AG04450 (cell line): ENCODE measurements around the gene CCDC85B. TPM values are rescaled to one million over a fixed set of nuclear protein-coding genes. Genes with fewer than 3 reads are reported as not detected.

ENCODE experiments used
- CTCF ChIA-PET: fragments of 300-600, 350-600 bp; formaldehyde crosslinking; extraction: SDS; loops from one replicate; lab custom pipeline; 2022; ENCODE audit warnings: antibody characterized with exemption, inconsistent platforms; lab: Charles Lee
- POLR2A ChIA-PET: fragments of 350-600 bp; formaldehyde crosslinking; extraction: SDS; loops from one replicate; lab custom pipeline; 2021; ENCODE audit warnings: antibody characterized with exemption, inconsistent platforms; lab: Yijun Ruan, JAX
- DNase-seq: peaks from one replicate; pipeline ENCODE4 v3.0.0-alpha.2; 2011; ENCODE audit warnings: low read depth, low spot score
- H3K27ac ChIP-seq: one replicate; pipeline ENCODE4 v1.5.1; 2012; ENCODE audit warnings: low read depth, low read length, control low read depth
- H3K27me3 ChIP-seq: one replicate; pipeline ENCODE4 v1.6.0; 2012; ENCODE audit warnings: low read length; ENCODE audit not compliant: control insufficient read depth, insufficient read depth
- H3K4me3 ChIP-seq: 2 replicates; pipeline ENCODE4 v1.5.1; 2011; ENCODE audit warnings: mild to moderate bottlenecking, low read depth, low read length, control low read depth
- H3K9me3 ChIP-seq: 2 replicates; pipeline ENCODE4 v1.5.1; 2012; ENCODE audit warnings: low read length; ENCODE audit not compliant: control insufficient read depth, insufficient read depth
- polyA plus RNA-seq: library from polyadenylated mRNA; depleted of rRNA; stranded (reverse); fragments of >200 nt; gene quantifications from 2 replicates; pipeline ENCODE4 v1.2.3, GENCODE V29; 2011
- TF ChIP-seq, protein P1 (sequence below): IDR thresholded peaks from 2 replicates; pipeline ENCODE4 v1.5.1; 2011; ENCODE audit warnings: low read depth, low read length, control low read depth, inconsistent platforms

CCDC85B gene
- polyA plus RNA-seq, 1 experiment = 13.1 TPM

GRCh38 chr11:65919141-65919572 lies 28.7 kb downstream of the CCDC85B start, which contains the start of gene DRAP1:
Gene DRAP1 (plus strand): TSS chr11:65919426. CDS start chr11:65919502, 76 bp downstream.
- TF ChIP-seq, protein P1, sequence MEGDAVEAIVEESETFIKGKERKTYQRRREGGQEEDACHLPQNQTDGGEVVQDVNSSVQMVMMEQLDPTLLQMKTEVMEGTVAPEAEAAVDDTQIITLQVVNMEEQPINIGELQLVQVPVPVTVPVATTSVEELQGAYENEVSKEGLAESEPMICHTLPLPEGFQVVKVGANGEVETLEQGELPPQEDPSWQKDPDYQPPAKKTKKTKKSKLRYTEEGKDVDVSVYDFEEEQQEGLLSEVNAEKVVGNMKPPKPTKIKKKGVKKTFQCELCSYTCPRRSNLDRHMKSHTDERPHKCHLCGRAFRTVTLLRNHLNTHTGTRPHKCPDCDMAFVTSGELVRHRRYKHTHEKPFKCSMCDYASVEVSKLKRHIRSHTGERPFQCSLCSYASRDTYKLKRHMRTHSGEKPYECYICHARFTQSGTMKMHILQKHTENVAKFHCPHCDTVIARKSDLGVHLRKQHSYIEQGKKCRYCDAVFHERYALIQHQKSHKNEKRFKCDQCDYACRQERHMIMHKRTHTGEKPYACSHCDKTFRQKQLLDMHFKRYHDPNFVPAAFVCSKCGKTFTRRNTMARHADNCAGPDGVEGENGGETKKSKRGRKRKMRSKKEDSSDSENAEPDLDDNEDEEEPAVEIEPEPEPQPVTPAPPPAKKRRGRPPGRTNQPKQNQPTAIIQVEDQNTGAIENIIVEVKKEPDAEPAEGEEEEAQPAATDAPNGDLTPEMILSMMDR = no peak
- H3K27me3 ChIP-seq = no peaks in the 10 kb centered on the region
- H3K4me3 ChIP-seq = peak within 1 kb of the TSS; percentile 94
- ChIA-PET POLR2A (interaction anchor here (1.5 to 1.6 kb wide), 2 partner anchors 18 to 22 kb away, joined by 4 to 5 read pairs; partner anchors contain the start of gene FOSL1), CTCF (no interaction called here)
- peak; percentile 93 for DNase-seq
- peak within 1 kb of the TSS; percentile 93 for H3K27ac ChIP-seq
- peaks cover 11% of the 10 kb centered on the region; the same call in 1 of the 2 replicates for H3K9me3 ChIP-seq

DNA sequence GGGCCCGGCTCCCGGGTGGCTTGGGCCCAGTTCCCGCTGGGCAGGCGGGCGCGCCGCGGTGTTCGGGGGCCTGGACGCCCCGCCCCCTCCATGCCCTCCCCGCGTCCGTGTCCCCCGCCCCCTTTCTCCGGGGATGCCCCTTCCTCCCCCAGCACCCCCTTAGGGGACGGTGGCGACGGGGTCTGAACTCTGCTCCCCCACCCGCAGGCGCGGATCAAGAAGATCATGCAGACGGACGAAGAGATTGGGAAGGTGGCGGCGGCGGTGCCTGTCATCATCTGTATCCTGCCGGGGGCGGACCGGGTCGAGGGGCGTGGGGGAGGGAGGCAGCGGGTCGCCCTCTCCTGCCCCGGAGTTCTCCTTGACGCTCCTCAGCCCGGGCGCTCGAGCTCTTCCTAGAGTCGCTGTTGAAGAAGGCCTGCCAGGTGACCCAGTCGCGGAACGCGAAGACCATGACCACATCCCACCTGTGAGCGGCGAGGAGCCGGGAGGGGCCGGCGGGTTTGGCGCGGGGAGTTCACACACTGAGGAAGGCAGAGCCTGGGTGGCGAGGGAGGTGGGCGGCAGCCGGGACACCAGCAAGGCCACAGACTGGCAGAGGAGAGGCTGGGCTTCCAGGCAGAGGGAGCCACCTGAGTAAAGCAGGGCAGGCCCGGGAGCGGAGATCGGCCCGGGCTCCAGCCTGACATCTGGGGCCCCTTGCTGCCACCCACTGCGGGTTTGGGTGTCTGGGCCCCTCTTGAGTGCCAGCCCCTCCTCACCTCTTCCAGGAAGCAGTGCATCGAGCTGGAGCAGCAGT lies 29.3 kb downstream of the CCDC85B start:
- peak overlapping the region; percentile 81 for H3K4me3 ChIP-seq
- ChIA-PET POLR2A (interaction anchor here (1.2 to 1.8 kb wide), 2 partner anchors 29 to 31 kb away, joined by 5 read pairs; partner anchors contain the start of gene CCDC85B), CTCF (interaction anchor here (1.8 kb wide), 1 partner anchor 31 kb away, joined by 8 read pairs; the partner anchor contains the start of gene FIBP)
- peaks cover 11% of the 10 kb centered on the region; the same call in 1 of the 2 replicates for H3K9me3 ChIP-seq
- TF ChIP-seq, protein P1 = no peak
- no peak for DNase-seq
- H3K27me3 ChIP-seq = no peaks in the 10 kb centered on the region
- peak overlapping the region; percentile 47 for H3K27ac ChIP-seq

DNA sequence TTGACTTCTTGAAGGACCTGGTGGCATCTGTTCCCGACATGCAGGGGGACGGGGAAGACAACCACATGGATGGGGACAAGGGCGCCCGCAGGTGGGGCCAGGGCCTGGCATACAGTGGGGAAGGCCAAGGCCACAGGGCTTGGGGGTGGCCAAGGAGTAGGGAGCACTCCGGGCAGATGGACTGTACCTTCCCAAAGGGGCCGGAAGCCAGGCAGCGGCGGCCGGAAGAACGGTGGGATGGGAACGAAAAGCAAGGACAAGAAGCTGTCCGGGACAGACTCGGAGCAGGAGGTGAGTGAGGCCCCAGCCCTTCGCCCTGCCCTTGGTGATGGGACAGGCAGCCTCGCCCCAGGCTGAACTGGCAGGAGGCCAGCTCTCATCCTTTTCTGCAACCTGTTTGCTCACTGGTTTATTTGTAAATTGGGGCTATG lies 29.9 kb downstream of the CCDC85B start:
- no peaks in the 10 kb centered on the region for H3K27me3 ChIP-seq
- peak overlapping the region; percentile 81 for H3K4me3 ChIP-seq
- H3K9me3 ChIP-seq = peaks cover 11% of the 10 kb centered on the region; the same call in 1 of the 2 replicates
- ChIA-PET CTCF (interaction anchor here (1.8 kb wide), 1 partner anchor 32 kb away, joined by 8 read pairs; the partner anchor contains the start of gene FIBP), POLR2A (interaction anchor here (1.2 to 1.8 kb wide), 2 partner anchors 30 to 31 kb away, joined by 5 read pairs; partner anchors contain the start of gene CCDC85B)
- TF ChIP-seq, protein P1 = no peak
- no peak for DNase-seq
- H3K27ac ChIP-seq = peak overlapping the region; percentile 47

DNA sequence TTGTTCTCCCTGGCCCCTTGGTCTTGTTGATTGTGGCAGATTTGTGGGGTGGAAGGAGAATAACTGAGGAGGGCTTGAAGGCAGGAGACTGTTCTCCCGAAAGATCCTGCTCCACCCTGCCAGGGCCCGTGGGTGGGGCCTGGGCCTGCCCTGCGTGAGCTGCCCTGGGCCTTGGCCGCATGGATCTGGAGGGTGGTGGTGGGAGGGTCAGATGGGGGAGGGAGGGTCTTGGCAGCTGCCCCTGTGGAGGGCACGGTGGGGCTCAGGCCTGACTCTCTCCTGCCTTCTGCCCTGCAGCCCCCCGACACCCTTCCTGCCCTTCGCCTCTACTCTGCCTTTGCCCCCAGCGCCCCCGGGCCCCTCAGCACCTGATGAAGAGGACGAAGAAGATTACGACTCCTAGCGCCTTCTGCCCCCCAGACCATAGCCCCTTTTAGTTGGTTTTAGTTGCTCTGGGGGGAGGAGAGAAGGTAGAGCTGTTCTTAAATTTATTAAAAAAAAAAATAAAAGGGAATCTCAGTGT lies 30.6 kb downstream of the CCDC85B start:
- POLR2A ChIA-PET = interaction anchor here (0.5 to 1.8 kb wide), 3 partner anchors 21 to 30 kb away, joined by 3 to 7 read pairs (median 5); partner anchors contain the start of genes CCDC85B and FOSL1
- H3K27ac ChIP-seq = no peak overlapping the region
- CTCF ChIA-PET = interaction anchor here (1.0 to 2.0 kb wide), 3 partner anchors 32 to 102 kb away, joined by 3 to 8 read pairs (median 4); partner anchors contain the start of gene FIBP

More for the DNA sequence above, 30.6 kb downstream of the CCDC85B start:
- H3K4me3 ChIP-seq = peak overlapping the region; percentile 81
- no peaks in the 10 kb centered on the region for H3K27me3 ChIP-seq
- H3K9me3 ChIP-seq = peaks cover 11% of the 10 kb centered on the region; the same call in 1 of the 2 replicates
- DNase-seq = no peak
- TF ChIP-seq, protein P1 = no peak
